Heart right ventricle (tissue), 16 donors: ENCODE results near the gene TTN. TPM values are rescaled to one million over a fixed set of nuclear protein-coding genes. Genes with fewer than 3 reads are reported as not detected.

ENCODE experiments used
- ATAC-seq, 8 donors: fragments of 200-7000 bp; cut with Tn5 transposase; one replicate each; pipeline ENCODE4 v1.9.1; 2020; ENCODE audit warnings: mild to moderate bottlenecking in 8 of 8, moderate library complexity in 8 of 8, moderate number of reproducible peaks in 1 of 8
- DNase-seq, 2 donors: peaks; one replicate each; pipeline ENCODE4 v3.0.0-alpha.2; 2020
- H3K27ac ChIP-seq, 10 donors: fragments of 200-600 bp; sonication (generic) in 2 of 10; one replicate each; pipeline versions ENCODE4 v1.5.0 to v1.8.0; 2020 to 2022; ENCODE audit warnings: mild to moderate bottlenecking in 3 of 10
- H3K27me3 ChIP-seq, 7 donors: fragments of 200-600 bp; one replicate each; pipeline ENCODE4 v1.8.0; 2021 to 2022; ENCODE audit warnings: mild to moderate bottlenecking in 2 of 7
- H3K36me3 ChIP-seq, 9 donors: fragments of 200-600 bp; sonication (generic) in 1 of 9; one replicate each; pipeline versions ENCODE4 v1.5.0 to v1.8.0; 2020 to 2022; ENCODE audit warnings: mild to moderate bottlenecking in 2 of 9
- H3K4me1 ChIP-seq, 9 donors: fragments of 200-600 bp; sonication (generic) in 1 of 9; one replicate each; pipeline versions ENCODE4 v1.5.0 to v1.8.0; 2020 to 2022; ENCODE audit warnings: mild to moderate bottlenecking in 4 of 9
- H3K4me3 ChIP-seq, 10 donors: fragments of 200-600 bp; sonication (generic) in 2 of 10; one replicate each; pipeline versions ENCODE4 v1.5.0 to v1.8.0; 2020 to 2022; ENCODE audit warnings: mild to moderate bottlenecking in 7 of 10, moderate library complexity in 2 of 10
- H3K9me3 ChIP-seq, 11 donors: fragments of 200-600 bp in 10 of 11; sonication (generic) in 2 of 11; one replicate each; pipeline versions ENCODE4 v1.5.0 to v1.8.0; 2013 to 2022; ENCODE audit warnings: mild to moderate bottlenecking in 2 of 11, control low read depth in 1 of 11, moderate library complexity in 1 of 11
- CTCF ChIP-seq, 9 donors: fragments of 200-600 bp; sonication (generic) in 2 of 9; IDR thresholded peaks; one replicate each; pipeline versions ENCODE4 v1.5.0 to v1.8.0; 2021 to 2022; ENCODE audit warnings: antibody characterized with exemption in 9 of 9, mild to moderate bottlenecking in 5 of 9, moderate library complexity in 1 of 9
- WGBS, 2 donors: extraction: QIAGEN DNeasy Blood & Tissue Kit; methylation state at CpG; one replicate each; pipeline ENCODE4 v1.1.7; 2013; ENCODE audit warnings: inconsistent platforms in 1 of 2; 5-methylcytosine and 5-hydroxymethylcytosine counted together
- intact Hi-C, 10 donors: fragments of 100-400 bp; cut with DNase I; formaldehyde crosslinking; loops; one replicate each; pipeline versions ENCODE4 v1.11.1 to v1.14.2; 2022
- polyA plus RNA-seq, 2 donors: library from polyadenylated mRNA; stranded (reverse); fragments of 200-250 nt; gene quantifications; one replicate each; pipeline ENCODE4 v1.2.3, GENCODE V29; 2013
- total RNA-seq, 10 donors: library from RNA; stranded (reverse); fragmentation: NEBNext Ultra II Directional in 3 of 10; extraction: Animal tissue kit (Norgen Biotek cat#: 25700) in 3 of 10; gene quantifications; one replicate each; pipeline versions ENCODE4 v1.2.1 to v1.2.4, GENCODE V29; 2021 to 2023
- donor health status: Arrhythmogenic right ventricular cardiomyopathy.
- donor health status: ischemic (EF 13 %, LVEDD 7.1; RV severe dilation, severe dysfunction).
- donor health status: healthy with polysubstance abuse.
- donor health status: DM: no; HTN: yes; CAD: no.
- donor health status: DM: no; HTN: no; CAD: no.
- donor health status: ischemic (EF 25% LVEDD 6.9; RV normal size, moderate dysfunction).
- donor health status: ischemic (EF 25% LVEDD 5.7; RV mildly dilated, moderate dysfunction).
- donor health status: healthy.
- donor health status: DM: yes; HTN: yes; CAD: no.
- donor health status: Ischemic cardiomyopathy.
- donor health status: ischemic (EF 35%, LVEDD 5.7; RV mildly dilated, moderate dysfunction).
- donor health status: nonischemic (EF 11% LVEDD 7.7; RV severe dilation, severe dysfunction).
- donor health status: DM: yes; HTN: yes; CAD: no.
- donor health status: PGD.
- donor health status: ischemic (EF 29% LVEDD 5.4; RV normal size, mild dysfunction).
- donor health status: nonischemic (EF 23%, LVEDD 6.1; RV moderate dilation, normal function).

TTN gene
- total and polyA plus RNA-seq, 12 donors, result 65.7 to 4,921 (median 3,636) TPM

DNA sequence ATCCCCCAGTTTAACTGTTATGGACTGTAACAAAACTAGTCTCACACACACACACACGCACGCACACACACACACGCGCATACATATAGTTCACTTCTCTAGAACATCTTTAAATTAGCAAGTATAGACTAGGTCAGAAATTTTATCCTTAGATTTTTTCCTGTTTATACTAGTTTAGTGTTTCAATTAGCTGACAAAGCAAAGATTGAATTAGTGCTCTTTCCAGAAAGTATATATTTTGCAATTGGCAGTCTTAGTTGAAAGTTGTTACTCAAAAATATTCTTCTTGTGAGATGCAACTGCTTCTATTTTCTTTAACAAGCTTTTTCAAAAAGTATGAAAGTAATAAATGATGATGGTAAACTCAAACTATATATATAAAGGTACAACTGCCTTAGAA, 304.5 kb downstream of the TTN start:
- H3K27ac ChIP-seq, result no peak overlapping the region
- peaks cover 0 to 97% (median 57%) of the 10 kb centered on the region in 9 donors for H3K36me3 ChIP-seq
- no peak for TF ChIP-seq CTCF (IDR thresholded peaks at IDR 0.05)
- no peaks in the 10 kb centered on the region for H3K9me3 ChIP-seq
- no peak for ATAC-seq
- DNase-seq, result no peak
- no peak overlapping the region for H3K4me3 ChIP-seq
- intact Hi-C loops, result no loop called here
- H3K4me1 ChIP-seq, result peaks cover 0 to 17% (median 0%) of the 10 kb centered on the region in 9 donors
- H3K27me3 ChIP-seq, result no peaks in the 10 kb centered on the region
- 95 to 98% methylated on average over 4 of the region's 4 CpGs for WGBS, 2 donors

DNA sequence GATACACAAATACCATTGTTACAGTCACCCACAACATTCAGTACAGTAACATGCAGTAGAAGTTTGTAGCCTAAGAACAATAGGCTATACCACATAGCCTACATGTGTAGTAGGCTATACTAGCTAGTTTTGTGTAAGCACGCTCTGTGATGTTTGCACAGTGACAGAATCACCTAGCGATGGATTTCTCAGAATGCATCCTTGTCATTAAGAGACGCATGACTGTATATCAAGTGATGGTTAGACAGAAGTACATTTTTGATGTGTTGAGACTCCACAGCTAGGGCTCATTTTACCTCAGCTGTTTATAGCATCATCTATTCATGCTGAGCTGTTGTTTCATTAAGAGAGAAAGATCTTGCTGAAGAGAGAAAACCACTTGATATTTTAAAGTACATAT, 307.6 kb downstream of the TTN start:
- WGBS, 2 donors, result 96 to 97% methylated on average over 3 of the region's 3 CpGs
- Histone ChIP-seq H3K4me1 (peaks cover 0 to 8% (median 0%) of the 10 kb centered on the region in 9 donors), H3K9me3 (no peaks in the 10 kb centered on the region), H3K27me3 (no peaks in the 10 kb centered on the region), H3K4me3 (no peak overlapping the region), H3K27ac (no peak overlapping the region), H3K36me3 (peaks cover 0 to 100% (median 78%) of the 10 kb centered on the region in 9 donors)
- intact Hi-C loops, result no loop called here
- ATAC-seq, result no peak
- TF ChIP-seq CTCF (IDR thresholded peaks at IDR 0.05), result no peak
- DNase-seq, result no peak

- intact Hi-C loops, result no loop called here
- Histone ChIP-seq H3K4me3 (no peak overlapping the region), H3K27ac (no peak overlapping the region), H3K36me3 (peaks cover 0 to 100% (median 77%) of the 10 kb centered on the region in 9 donors), H3K4me1 (peaks cover 0 to 8% (median 0%) of the 10 kb centered on the region in 9 donors), H3K27me3 (no peaks in the 10 kb centered on the region), H3K9me3 (no peaks in the 10 kb centered on the region)
- no peak for TF ChIP-seq CTCF (IDR thresholded peaks at IDR 0.05)
- peak in 2 of 8 donors; percentile 47 to 69 for ATAC-seq
- DNase-seq, result no peak
Measured at GRCh38 chr2:178498137-178498536, 309.1 kb downstream of the TTN start.

DNA sequence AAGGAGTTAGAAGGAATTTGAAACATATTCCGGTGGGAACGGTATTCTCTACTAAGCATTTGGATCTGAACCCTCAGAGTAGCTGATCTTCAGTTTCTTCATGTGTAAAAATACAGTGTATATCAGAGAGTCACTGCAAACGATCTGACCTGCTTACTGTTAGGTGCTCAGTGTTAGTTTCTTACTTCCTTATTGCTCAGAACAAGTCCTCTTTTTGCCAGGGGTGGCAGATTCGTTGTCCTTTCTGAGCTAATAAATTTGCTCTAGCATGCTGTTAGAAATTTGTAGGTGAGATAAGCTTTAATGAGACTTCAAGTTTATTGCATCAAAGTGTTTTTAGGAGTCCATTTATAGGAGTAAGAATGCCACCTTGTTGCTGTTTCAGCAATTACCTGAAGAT, 311.2 kb downstream of the TTN start:
- peaks cover 0 to 100% (median 59%) of the 10 kb centered on the region in 9 donors for H3K36me3 ChIP-seq
- WGBS, 2 donors, result 81 to 82% methylated on average over 4 of the region's 4 CpGs
- H3K4me3 ChIP-seq, result no peak overlapping the region
- H3K27me3 ChIP-seq, result no peaks in the 10 kb centered on the region
- intact Hi-C loops, result no loop called here
- H3K27ac ChIP-seq, result no peak overlapping the region
- DNase-seq (no peak), ATAC-seq (no peak)
- peaks cover 0 to 8% (median 0%) of the 10 kb centered on the region in 9 donors for H3K4me1 ChIP-seq
- H3K9me3 ChIP-seq, result no peaks in the 10 kb centered on the region
- TF ChIP-seq CTCF (IDR thresholded peaks at IDR 0.05), result no peak
